WTC11 (cell line): ENCODE results near the gene TRIM4.

Experiments
- CDX4 ChIP-seq: fragments of 250-450 bp; sonication (Bioruptor Pico); IDR thresholded peaks from 2 replicates; pipeline ENCODE4 v1.9.0; 2021; ENCODE audit warnings: moderate library complexity, mild to moderate bottlenecking, inconsistent platforms, borderline replicate concordance
- CTCF ChIP-seq: fragments of 200-600 bp; IDR thresholded peaks from 2 replicates; pipeline ENCODE4 v1.8.0; 2022; ENCODE audit warnings: antibody characterized with exemption
- ELF4 ChIP-seq: sonication (generic); formaldehyde crosslinking; IDR thresholded peaks from 2 replicates; pipeline ENCODE4 v1.8.1; 2022; ENCODE audit warnings: low read depth, mild to moderate bottlenecking, moderate library complexity, missing genetic modification reagents
- GABPB1 ChIP-seq: sonication (generic); formaldehyde crosslinking; IDR thresholded peaks from 2 replicates; pipeline ENCODE4 v1.8.1; 2023; ENCODE audit warnings: mild to moderate bottlenecking, missing genetic modification reagents
- IRF2 ChIP-seq: sonication (generic); formaldehyde crosslinking; IDR thresholded peaks from 2 replicates; pipeline ENCODE4 v1.8.0; 2022; ENCODE audit warnings: low read depth, missing genetic modification reagents, borderline replicate concordance
- NFE2L1 ChIP-seq: sonication (generic); formaldehyde crosslinking; IDR thresholded peaks from 2 replicates; pipeline ENCODE4 v1.8.1; 2023; ENCODE audit warnings: missing genetic modification reagents
- NR2C2 ChIP-seq: sonication (generic); formaldehyde crosslinking; IDR thresholded peaks from 2 replicates; pipeline ENCODE4 v1.8.0; 2022; ENCODE audit warnings: mild to moderate bottlenecking, missing genetic modification reagents
- RELA ChIP-seq: sonication (generic); formaldehyde crosslinking; IDR thresholded peaks from 2 replicates; pipeline ENCODE4 v1.8.1; 2022; ENCODE audit warnings: missing genetic modification reagents, mild to moderate bottlenecking, borderline replicate concordance
- STAT6 ChIP-seq: sonication (generic); formaldehyde crosslinking; conservative IDR thresholded peaks from 2 replicates; pipeline ENCODE4 v1.8.1; 2023; ENCODE audit warnings: mild to moderate bottlenecking, low read depth, missing genetic modification reagents, moderate library complexity
- USF1 ChIP-seq: sonication (generic); formaldehyde crosslinking; IDR thresholded peaks from 2 replicates; pipeline ENCODE4 v1.8.0; 2022; ENCODE audit warnings: mild to moderate bottlenecking, missing genetic modification reagents
- ZBTB43 ChIP-seq: sonication (generic); formaldehyde crosslinking; IDR thresholded peaks from 2 replicates; pipeline ENCODE4 v1.8.1; 2023; ENCODE audit warnings: mild to moderate bottlenecking, missing genetic modification reagents
- ZNF512 ChIP-seq: sonication (generic); formaldehyde crosslinking; IDR thresholded peaks from 2 replicates; pipeline ENCODE4 v1.8.1; 2022; ENCODE audit warnings: missing genetic modification reagents, borderline replicate concordance

- no peak for TF ChIP-seq CTCF
- no peak for TF ChIP-seq GABPB1 (CRISPR knock-in tag)
- no peak for TF ChIP-seq RELA (CRISPR knock-in tag)
- TF ChIP-seq CDX4 (CRISPR knock-in tag), result no peak
- no peak for TF ChIP-seq NR2C2
- TF ChIP-seq NFE2L1 (CRISPR knock-in tag), result no peak
- TF ChIP-seq USF1, result no peak
- no peak for TF ChIP-seq STAT6 (CRISPR knock-in tag)
- TF ChIP-seq IRF2 (CRISPR knock-in tag), result no peak
- no peak for TF ChIP-seq ZBTB43 (CRISPR knock-in tag)
- TF ChIP-seq ZNF512 (CRISPR knock-in tag), result no peak
- TF ChIP-seq ELF4 (CRISPR knock-in tag), result no peak
Measured at GRCh38 chr7:99958564-99959227, 39.4 kb upstream of the TRIM4 start.
